SJSA1 (cell line): ENCODE results near the gene CALN1. TPM values are rescaled to one million over a fixed set of nuclear protein-coding genes. Genes with fewer than 3 reads are reported as not detected.

ENCODE experiments used
- DNase-seq, 2 experiments: peaks; one replicate each; pipeline ENCODE4 v3.0.0-alpha.2; 2015 to 2020; ENCODE audit warnings: low spot score in 2 of 2, low read depth in 1 of 2
- H3K27ac ChIP-seq: fragments of 250-450 bp; sonication (Bioruptor Pico); 2 replicates; pipeline ENCODE4 v1.5.1; 2020; ENCODE audit warnings: mild to moderate bottlenecking, moderate library complexity
- H3K27me3 ChIP-seq: fragments of 250-450 bp; sonication (Bioruptor Pico); replicated peaks from 2 replicates; pipeline ENCODE4 v1.5.1; 2020; ENCODE audit warnings: mild to moderate bottlenecking, moderate library complexity
- H3K36me3 ChIP-seq: fragments of 250-450 bp; sonication (Bioruptor Pico); 2 replicates; pipeline ENCODE4 v1.5.1; 2020; ENCODE audit warnings: mild to moderate bottlenecking
- H3K4me1 ChIP-seq: fragments of 250-450 bp; sonication (Bioruptor Pico); replicated peaks from 2 replicates; pipeline ENCODE4 v1.6.1; 2021; ENCODE audit warnings: mild to moderate bottlenecking
- H3K4me3 ChIP-seq: fragments of 250-450 bp; sonication (Bioruptor Pico); 2 replicates; pipeline ENCODE4 v1.5.1; 2020; ENCODE audit warnings: mild to moderate bottlenecking
- H3K9me3 ChIP-seq: fragments of 250-450 bp; sonication (Bioruptor Pico); replicated peaks from 2 replicates; pipeline ENCODE4 v1.5.1; 2020; ENCODE audit warnings: mild to moderate bottlenecking
- total RNA-seq: library from RNA; depleted of rRNA; stranded (reverse); fragments of >200 nt; shearing (Covaris generic); gene quantifications from 2 replicates; pipeline ENCODE4 v1.2.3, GENCODE V29; 2014

The CALN1 gene
- total RNA-seq, 1 experiment from 2014 or later, result not detected

- Histone ChIP-seq H3K27ac (no peak overlapping the region), H3K27me3 (no peaks in the 10 kb centered on the region), H3K4me3 (no peak overlapping the region), H3K36me3 (no peaks in the 10 kb centered on the region), H3K4me1 (no peaks in the 10 kb centered on the region), H3K9me3 (no peaks in the 10 kb centered on the region; the same call in 1 of the 2 replicates)
- DNase-seq, result no peak
These were observed 544.5 kb downstream of the CALN1 start for GRCh38 chr7:71867626-71868025.

DNA sequence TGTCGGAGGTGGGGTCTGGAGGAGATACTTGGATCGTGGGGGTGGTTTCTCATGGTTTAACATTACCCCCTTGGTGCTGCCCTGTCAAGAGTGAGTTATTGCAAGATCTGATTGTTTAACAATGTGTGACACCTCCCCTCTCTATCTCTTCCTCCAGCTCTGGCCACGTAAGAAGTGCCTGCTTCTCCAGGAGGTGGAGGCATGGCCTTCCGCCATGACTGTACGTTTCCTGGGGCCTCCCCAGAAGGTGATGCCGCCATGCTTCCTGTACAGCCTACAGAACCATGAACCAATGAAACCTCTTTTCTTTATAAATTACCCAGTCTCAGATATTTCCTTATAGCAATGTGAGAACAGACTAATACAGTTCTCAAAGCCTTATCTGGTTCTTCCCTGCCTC lies 547.0 kb downstream of the CALN1 start:
- no peaks in the 10 kb centered on the region for H3K36me3 ChIP-seq
- no peak overlapping the region for H3K27ac ChIP-seq
- H3K4me3 ChIP-seq, result no peak overlapping the region
- no peaks in the 10 kb centered on the region for H3K4me1 ChIP-seq
- H3K9me3 ChIP-seq, result peaks cover 6% of the 10 kb centered on the region
- no peak for DNase-seq
- no peaks in the 10 kb centered on the region for H3K27me3 ChIP-seq

GRCh38 chr7:71864130-71864529 lies 548.0 kb downstream of the CALN1 start:
- H3K36me3 ChIP-seq, result no peaks in the 10 kb centered on the region
- peaks cover 6% of the 10 kb centered on the region for H3K9me3 ChIP-seq
- no peak overlapping the region for H3K27ac ChIP-seq
- H3K27me3 ChIP-seq, result no peaks in the 10 kb centered on the region
- H3K4me1 ChIP-seq, result no peaks in the 10 kb centered on the region
- DNase-seq, result no peak
- H3K4me3 ChIP-seq, result no peak overlapping the region

GRCh38 chr7:71860572-71860971 lies 551.6 kb downstream of the CALN1 start:
- Histone ChIP-seq H3K27ac (no peak overlapping the region), H3K9me3 (peaks cover 6% of the 10 kb centered on the region), H3K27me3 (no peaks in the 10 kb centered on the region), H3K4me3 (no peak overlapping the region), H3K4me1 (no peaks in the 10 kb centered on the region), H3K36me3 (no peaks in the 10 kb centered on the region)
- no peak for DNase-seq

DNA sequence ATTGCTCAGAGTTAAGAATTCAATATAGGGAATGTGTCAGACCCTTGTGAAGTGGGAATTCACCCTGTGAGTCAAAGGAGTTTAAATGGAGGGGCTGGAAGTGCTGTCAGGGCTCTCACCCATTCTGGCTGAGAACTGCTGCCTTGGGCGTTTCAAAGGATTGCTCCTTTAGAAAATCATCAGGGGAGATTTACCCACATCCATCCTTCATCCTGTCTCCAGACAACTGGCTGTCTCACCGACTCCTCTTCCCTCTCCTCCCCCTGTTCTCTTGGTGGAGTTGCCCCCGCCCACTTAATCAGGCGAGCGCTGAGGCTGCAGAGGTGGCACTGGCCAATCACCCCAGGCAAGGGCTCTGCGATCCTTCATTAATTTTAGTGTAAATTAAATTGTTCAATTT lies 554.8 kb downstream of the CALN1 start:
- no peak for DNase-seq

DNA sequence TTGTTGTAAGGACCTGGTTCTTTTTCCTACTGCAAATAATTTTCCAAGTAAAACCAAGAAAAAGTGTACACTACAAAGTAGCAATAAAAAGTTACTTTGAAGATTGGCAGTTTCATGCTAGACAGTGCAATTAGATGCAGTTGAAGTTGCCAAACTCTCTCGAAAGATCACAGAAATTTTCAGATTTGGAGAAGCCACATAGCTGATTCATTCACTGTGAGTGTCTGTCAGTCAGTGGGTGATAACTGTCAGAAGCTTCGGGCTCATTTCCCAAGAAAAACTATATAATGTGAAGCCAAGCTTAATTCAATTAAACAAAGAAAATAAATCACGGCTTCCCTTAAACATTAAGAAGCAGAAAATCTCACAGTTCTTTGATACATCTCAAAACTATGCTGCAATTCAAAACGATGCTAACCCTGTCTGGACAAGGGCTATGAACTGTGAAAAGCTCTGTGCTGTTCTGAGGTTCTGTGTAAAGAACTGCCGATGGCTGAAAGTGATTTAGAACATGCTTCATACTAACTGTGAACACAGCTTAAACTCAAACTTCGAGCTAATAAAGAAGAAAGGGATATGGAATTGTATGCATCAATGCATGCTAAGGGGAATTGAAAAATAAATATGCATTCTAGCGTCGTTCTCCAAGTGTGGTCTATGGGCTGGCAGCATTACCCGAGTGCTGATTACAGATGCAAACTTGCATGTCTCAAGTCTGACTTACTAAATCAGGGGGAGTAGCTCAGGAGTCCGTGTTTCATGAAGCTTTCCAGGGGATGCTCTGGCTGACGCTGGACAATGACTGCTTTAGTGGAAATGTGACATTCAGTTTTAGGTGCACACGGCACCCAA lies 557.4 kb downstream of the CALN1 start:
- Histone ChIP-seq H3K4me1 (no peaks in the 10 kb centered on the region), H3K4me3 (no peak overlapping the region), H3K27ac (no peak overlapping the region), H3K9me3 (no peaks in the 10 kb centered on the region), H3K27me3 (no peaks in the 10 kb centered on the region), H3K36me3 (no peaks in the 10 kb centered on the region)
- peak in 1 of 2 experiments; percentile 3 for DNase-seq

More for the DNA sequence above, 554.8 kb downstream of the CALN1 start:
- H3K4me3 ChIP-seq, result no peak overlapping the region
- H3K36me3 ChIP-seq, result no peaks in the 10 kb centered on the region
- no peaks in the 10 kb centered on the region for H3K4me1 ChIP-seq
- H3K27me3 ChIP-seq, result no peaks in the 10 kb centered on the region
- no peak overlapping the region for H3K27ac ChIP-seq
- H3K9me3 ChIP-seq, result peaks cover 3% of the 10 kb centered on the region; the same call in 1 of the 2 replicates

GRCh38 chr7:71851776-71852498 lies 560.2 kb downstream of the CALN1 start:
- H3K9me3 ChIP-seq, result no peaks in the 10 kb centered on the region
- no peaks in the 10 kb centered on the region for H3K36me3 ChIP-seq
- DNase-seq, result peak; percentile 44 to 70
- no peaks in the 10 kb centered on the region for H3K4me1 ChIP-seq
- no peaks in the 10 kb centered on the region for H3K27me3 ChIP-seq
- H3K27ac ChIP-seq, result no peak overlapping the region; the same call in 1 of the 2 replicates
- no peak overlapping the region; the same call in 1 of the 2 replicates for H3K4me3 ChIP-seq

DNA sequence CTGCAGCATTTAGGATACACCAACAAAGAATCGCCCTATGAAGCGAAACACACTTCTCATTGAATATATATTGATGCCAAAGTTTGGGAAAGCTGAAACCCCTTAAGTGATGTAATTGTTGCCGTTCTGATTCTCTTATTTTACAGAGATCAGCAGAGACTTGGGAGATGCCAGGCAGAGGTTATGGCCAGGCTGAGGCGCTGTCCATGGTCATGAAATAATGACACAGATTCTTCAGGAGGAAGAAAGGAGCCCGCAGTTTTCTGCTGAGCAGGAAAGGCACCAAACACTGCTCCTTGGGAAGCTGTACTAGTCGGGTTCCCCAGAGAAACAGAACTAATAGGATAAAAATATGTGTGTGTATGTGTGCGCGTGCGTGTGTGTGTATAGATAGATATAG lies 566.0 kb downstream of the CALN1 start:
- no peak for DNase-seq
- Histone ChIP-seq H3K27me3 (no peaks in the 10 kb centered on the region), H3K36me3 (no peaks in the 10 kb centered on the region), H3K9me3 (peaks cover 6% of the 10 kb centered on the region; the same call in 1 of the 2 replicates), H3K4me1 (no peaks in the 10 kb centered on the region), H3K27ac (no peak overlapping the region), H3K4me3 (no peak overlapping the region)

GRCh38 chr7:71843676-71844075 lies 568.5 kb downstream of the CALN1 start:
- Histone ChIP-seq H3K4me1 (no peaks in the 10 kb centered on the region), H3K4me3 (no peak overlapping the region), H3K27ac (no peak overlapping the region), H3K36me3 (no peaks in the 10 kb centered on the region), H3K27me3 (no peaks in the 10 kb centered on the region), H3K9me3 (peaks cover 9% of the 10 kb centered on the region)
- no peak for DNase-seq

- H3K36me3 ChIP-seq, result no peaks in the 10 kb centered on the region
These were observed 569.4 kb downstream of the CALN1 start for GRCh38 chr7:71842786-71843185.

GRCh38 chr7:71842381-71842780 lies 569.8 kb downstream of the CALN1 start:
- no peak for DNase-seq
- no peaks in the 10 kb centered on the region for H3K4me1 ChIP-seq
- H3K36me3 ChIP-seq, result no peaks in the 10 kb centered on the region
- no peaks in the 10 kb centered on the region for H3K27me3 ChIP-seq
- no peak overlapping the region for H3K27ac ChIP-seq
- peaks cover 12% of the 10 kb centered on the region for H3K9me3 ChIP-seq
- H3K4me3 ChIP-seq, result no peak overlapping the region

More at GRCh38 chr7:71842786-71843185, 569.4 kb downstream of the CALN1 start:
- Histone ChIP-seq H3K9me3 (peaks cover 12% of the 10 kb centered on the region), H3K27me3 (no peaks in the 10 kb centered on the region), H3K27ac (no peak overlapping the region), H3K4me1 (no peaks in the 10 kb centered on the region), H3K4me3 (no peak overlapping the region)
- DNase-seq, result no peak

- no peak for DNase-seq
- no peaks in the 10 kb centered on the region for H3K4me1 ChIP-seq
- H3K4me3 ChIP-seq, result no peak overlapping the region
These were observed 577.1 kb downstream of the CALN1 start for GRCh38 chr7:71835056-71835455.

DNA sequence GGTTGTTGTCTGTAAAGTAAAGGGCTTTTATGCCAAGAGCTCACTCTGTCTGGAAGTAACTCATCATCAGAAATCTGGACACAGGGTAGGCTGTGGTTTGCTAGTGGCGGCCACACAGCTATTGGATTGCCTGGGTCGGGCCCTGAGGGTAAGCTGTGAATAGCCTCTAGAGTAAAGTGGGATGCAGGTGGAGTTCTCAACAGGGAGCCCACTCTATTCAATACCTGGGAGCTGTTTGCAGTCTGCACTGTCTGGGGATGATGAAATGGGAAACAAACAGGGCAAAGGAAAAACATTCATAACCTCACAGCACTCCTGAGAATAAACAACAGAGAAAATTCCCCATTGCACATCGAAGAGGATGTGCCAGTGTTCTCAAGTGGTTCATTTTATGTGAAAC lies 582.6 kb downstream of the CALN1 start:
- Histone ChIP-seq H3K4me1 (no peaks in the 10 kb centered on the region), H3K27ac (no peak overlapping the region), H3K36me3 (no peaks in the 10 kb centered on the region), H3K4me3 (no peak overlapping the region), H3K9me3 (no peaks in the 10 kb centered on the region; the same call in 1 of the 2 replicates), H3K27me3 (no peaks in the 10 kb centered on the region)
- DNase-seq, result no peak

More at GRCh38 chr7:71835056-71835455, 577.1 kb downstream of the CALN1 start:
- Histone ChIP-seq H3K9me3 (peaks cover 6% of the 10 kb centered on the region), H3K27ac (no peak overlapping the region), H3K36me3 (no peaks in the 10 kb centered on the region), H3K27me3 (no peaks in the 10 kb centered on the region)

GRCh38 chr7:71828361-71828760 lies 583.8 kb downstream of the CALN1 start:
- Histone ChIP-seq H3K4me1 (no peaks in the 10 kb centered on the region), H3K36me3 (no peaks in the 10 kb centered on the region)

More at GRCh38 chr7:71828361-71828760, 583.8 kb downstream of the CALN1 start:
- Histone ChIP-seq H3K4me3 (no peak overlapping the region), H3K27me3 (no peaks in the 10 kb centered on the region), H3K27ac (no peak overlapping the region), H3K9me3 (no peaks in the 10 kb centered on the region; the same call in 1 of the 2 replicates)
- DNase-seq, result no peak
